ENCODE measurements around the gene CYP4F22. TPM values are rescaled to one million over a fixed set of nuclear protein-coding genes. Genes with fewer than 3 reads are reported as not detected.

Gene CYP4F22
- total and polyA plus RNA-seq, 4 donors = 0.06 TPM; not detected in 3

Other genes with a start within 250 kb of the CYP4F22 start
- gene BRD4, start 176.0 kb upstream of the CYP4F22 start, total RNA-seq = 10 to 100 TPM; 16.3 to 22.5 TPM
- gene BRD4, start 176.0 kb upstream of the CYP4F22 start, polyA plus RNA-seq (ENCODE audit: insufficient read length in 2 of 2) = 10 to 100 TPM; 57.8 to 59.0 TPM
- gene AKAP8, start 128.7 kb upstream of the CYP4F22 start, total RNA-seq = 10 to 100 TPM; 10.1 to 19.6 TPM
- 10 to 100 TPM; 23.1 to 29.1 TPM for gene AKAP8, start 128.7 kb upstream of the CYP4F22 start, polyA plus RNA-seq (ENCODE audit: insufficient read length in 2 of 2)
- gene AKAP8L, start 89.5 kb upstream of the CYP4F22 start, total RNA-seq = 100 to 1,000 TPM in 1 of 2 donors, 10 to 100 TPM in 1; 50.2 to 121 TPM
- 100 to 1,000 TPM; 114 to 151 TPM for gene AKAP8L, start 89.5 kb upstream of the CYP4F22 start, polyA plus RNA-seq (ENCODE audit: insufficient read length in 2 of 2)
- gene WIZ, start 58.6 kb upstream of the CYP4F22 start, total RNA-seq = 10 to 100 TPM in 1 of 2 donors, 1 to 10 TPM in 1; 8.7 to 12.1 TPM
- 10 to 100 TPM; 69.8 to 72.6 TPM for gene WIZ, start 58.6 kb upstream of the CYP4F22 start, polyA plus RNA-seq (ENCODE audit: insufficient read length in 2 of 2)
- gene RASAL3, start 44.0 kb upstream of the CYP4F22 start, total RNA-seq = 1 to 10 TPM; 1.9 TPM
- 1 to 10 TPM; 3.6 to 4.2 TPM for gene RASAL3, start 44.0 kb upstream of the CYP4F22 start, polyA plus RNA-seq (ENCODE audit: insufficient read length in 2 of 2)
- not detected for gene PGLYRP2, start 29.0 kb upstream of the CYP4F22 start, total RNA-seq
- gene PGLYRP2, start 29.0 kb upstream of the CYP4F22 start, polyA plus RNA-seq (ENCODE audit: insufficient read length in 2 of 2) = not detected
- gene CYP4F8, start 106.7 kb downstream of the CYP4F22 start, total RNA-seq = not detected
- under 1 TPM; 0.08 to 0.09 TPM for gene CYP4F8, start 106.7 kb downstream of the CYP4F22 start, polyA plus RNA-seq (ENCODE audit: insufficient read length in 2 of 2)
- 1 to 10 TPM in 1 of 2 donors, under 1 TPM in 1; 0.33 to 1.6 TPM for gene CYP4F3, start 132.4 kb downstream of the CYP4F22 start, total RNA-seq
- gene CYP4F3, start 132.4 kb downstream of the CYP4F22 start, polyA plus RNA-seq (ENCODE audit: insufficient read length in 2 of 2) = under 1 TPM; 0.14 to 0.40 TPM
- gene CYP4F12, start 164.6 kb downstream of the CYP4F22 start, total RNA-seq = 1 to 10 TPM; 2.2 to 6.8 TPM
- gene CYP4F12, start 164.6 kb downstream of the CYP4F22 start, polyA plus RNA-seq (ENCODE audit: insufficient read length in 2 of 2) = 1 to 10 TPM; 5.2 to 7.6 TPM
- not detected for gene OR10H2, start 219.5 kb downstream of the CYP4F22 start, total RNA-seq
- gene OR10H2, start 219.5 kb downstream of the CYP4F22 start, polyA plus RNA-seq (ENCODE audit: insufficient read length in 2 of 2) = not detected
- gene OR10H3, start 229.5 kb downstream of the CYP4F22 start, total RNA-seq = not detected
- not detected for gene OR10H3, start 229.5 kb downstream of the CYP4F22 start, polyA plus RNA-seq (ENCODE audit: insufficient read length in 2 of 2)

Measured in spinal cord (tissue), 4 donors.